Dermis blood vessel endothelial cell (primary cell): ENCODE data around the gene FABP1. TPM values are rescaled to one million over a fixed set of nuclear protein-coding genes. Genes with fewer than 3 reads are reported as not detected.
A peak's percentile ranks its signal among the peaks of the same experiment; 100 is the strongest.

ENCODE experiments used
- DNase-seq: peaks from one replicate; pipeline ENCODE4 v3.0.0; 2010
- total RNA-seq: library from RNA; depleted of rRNA; stranded (reverse); fragments of >200 nt; gene quantifications from 2 replicates; pipeline ENCODE4 v1.2.3, GENCODE V29; 2014

Gene FABP1
- total RNA-seq, 1 donor from 2014 or later: not detected

DNA sequence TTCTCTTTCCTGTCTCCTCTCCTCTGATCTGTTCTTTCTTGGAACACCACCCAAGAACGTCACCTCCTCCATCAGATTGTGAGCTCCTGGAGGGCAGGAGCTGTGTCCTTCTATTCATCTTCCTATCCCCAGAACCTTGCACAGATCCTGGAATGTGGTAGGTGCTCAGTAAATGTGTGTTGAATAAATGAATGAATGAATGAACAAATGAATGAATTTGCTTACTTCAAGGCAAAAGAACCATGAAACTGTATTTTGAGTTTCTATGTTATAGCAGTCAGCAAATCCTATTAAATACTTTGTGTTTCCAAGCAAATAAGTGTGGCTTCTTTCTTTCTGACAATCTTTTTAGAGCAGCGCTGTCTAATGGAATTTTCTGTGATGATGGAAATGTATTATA is 14.8 kb downstream of the FABP1 start:
- DNase-seq: no peak

DNA sequence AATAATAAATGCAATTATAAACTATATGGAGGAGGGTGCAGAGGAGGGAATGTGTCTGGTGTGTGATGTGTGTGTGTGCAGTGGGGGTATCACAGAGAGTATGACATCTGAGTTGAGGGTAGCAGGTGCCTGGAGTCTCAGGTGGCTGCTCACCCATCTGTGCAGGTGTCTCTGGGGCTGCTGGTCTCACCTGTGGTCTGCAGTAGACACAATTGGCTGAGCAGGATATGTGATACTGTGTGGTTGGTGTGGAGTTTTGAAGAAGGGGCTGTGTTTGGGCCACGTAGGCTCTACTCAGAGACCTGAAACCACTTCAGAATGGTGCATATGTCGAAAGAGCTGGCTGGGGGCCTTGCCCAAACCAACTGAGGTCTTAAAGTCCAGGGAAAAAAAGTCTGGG is 17.0 kb downstream of the FABP1 start:
- no peak for DNase-seq

DNA sequence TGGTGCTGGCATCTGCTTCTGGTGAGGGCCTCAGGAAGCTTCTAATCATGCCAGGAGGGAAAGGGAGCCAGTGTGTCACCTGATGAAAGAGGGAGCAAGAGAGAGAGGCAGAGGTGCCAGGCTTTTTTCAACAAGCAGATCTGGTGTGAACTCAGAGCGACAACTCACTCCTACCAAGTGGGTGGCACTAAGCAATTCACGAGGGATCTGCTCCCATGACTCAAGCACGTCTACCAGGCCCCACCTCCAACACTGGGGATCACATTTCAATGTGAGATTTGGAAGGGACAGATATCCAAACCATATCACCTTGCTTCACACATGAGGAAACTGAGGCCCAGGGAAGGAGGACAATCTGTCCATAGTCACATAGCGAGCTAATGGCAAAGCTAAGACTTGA is 19.1 kb downstream of the FABP1 start:
- DNase-seq: no peak

DNA sequence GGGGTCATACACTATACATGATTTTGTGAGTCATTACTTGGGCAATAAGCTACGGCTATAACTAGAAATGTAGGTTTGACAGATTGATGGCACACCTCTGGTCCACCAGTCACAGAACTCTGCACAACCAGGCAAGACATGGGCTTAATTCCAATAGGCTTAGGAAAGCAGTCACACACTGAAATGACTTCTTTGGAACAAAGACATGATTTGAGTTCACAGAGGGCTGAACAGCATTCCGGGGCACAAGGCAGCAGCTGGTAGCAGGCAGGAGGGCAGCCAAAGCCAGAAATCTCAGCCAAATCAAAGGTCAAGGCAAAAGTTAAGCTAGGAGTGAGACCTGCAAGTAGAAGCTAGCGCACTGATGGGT is 27.4 kb downstream of the FABP1 start:
- no peak for DNase-seq

DNA sequence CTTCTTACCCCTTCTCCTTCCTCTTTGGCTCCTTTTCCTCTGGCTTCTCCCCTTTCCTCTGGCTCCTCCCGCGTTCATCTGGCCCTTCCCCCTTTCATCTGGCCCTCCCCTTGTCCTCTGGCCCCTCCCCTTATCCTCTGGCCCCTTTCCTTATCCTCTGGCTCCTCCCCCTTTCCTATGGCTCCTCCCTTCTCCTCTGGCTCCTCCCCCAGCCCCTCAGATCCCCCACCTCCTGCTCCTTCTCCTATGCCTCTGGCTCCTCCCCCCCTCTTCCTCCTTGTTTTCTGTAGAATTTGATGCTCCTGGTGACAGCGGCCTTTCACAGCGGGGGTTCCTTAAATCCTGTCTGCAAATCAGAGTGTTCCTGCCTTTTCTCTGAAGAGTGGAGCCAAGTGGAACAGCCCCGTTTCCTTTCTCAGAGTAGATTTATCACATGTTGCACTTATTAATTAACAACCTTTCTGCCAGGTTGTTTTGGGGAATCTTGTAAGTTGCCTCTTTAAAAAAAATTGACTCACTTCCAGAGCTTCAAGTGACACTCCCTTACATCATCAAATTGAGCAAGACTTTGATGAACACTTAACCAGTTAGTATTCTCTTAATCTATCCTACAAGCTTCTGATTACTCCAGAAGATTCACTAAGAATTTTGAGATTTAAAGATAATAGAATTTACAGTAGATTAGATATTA is 27.9 kb downstream of the FABP1 start:
- no peak for DNase-seq

DNA sequence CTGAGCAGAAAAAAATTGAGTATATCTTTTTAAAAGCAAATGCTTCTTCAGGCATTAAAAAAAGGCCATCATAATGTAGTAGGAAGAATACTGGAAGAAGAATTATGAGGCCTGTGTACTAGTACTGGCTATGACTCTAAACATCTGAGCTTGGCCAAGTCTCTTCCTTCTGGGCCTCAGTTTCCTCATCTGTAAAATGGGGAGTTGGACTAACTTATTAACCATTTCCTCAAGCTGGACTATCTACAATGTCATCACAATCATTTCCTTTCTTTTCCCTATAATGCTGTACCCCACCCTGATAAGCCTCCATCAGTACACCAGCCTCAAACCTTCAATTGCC is 29.3 kb downstream of the FABP1 start:
- no peak for DNase-seq

DNA sequence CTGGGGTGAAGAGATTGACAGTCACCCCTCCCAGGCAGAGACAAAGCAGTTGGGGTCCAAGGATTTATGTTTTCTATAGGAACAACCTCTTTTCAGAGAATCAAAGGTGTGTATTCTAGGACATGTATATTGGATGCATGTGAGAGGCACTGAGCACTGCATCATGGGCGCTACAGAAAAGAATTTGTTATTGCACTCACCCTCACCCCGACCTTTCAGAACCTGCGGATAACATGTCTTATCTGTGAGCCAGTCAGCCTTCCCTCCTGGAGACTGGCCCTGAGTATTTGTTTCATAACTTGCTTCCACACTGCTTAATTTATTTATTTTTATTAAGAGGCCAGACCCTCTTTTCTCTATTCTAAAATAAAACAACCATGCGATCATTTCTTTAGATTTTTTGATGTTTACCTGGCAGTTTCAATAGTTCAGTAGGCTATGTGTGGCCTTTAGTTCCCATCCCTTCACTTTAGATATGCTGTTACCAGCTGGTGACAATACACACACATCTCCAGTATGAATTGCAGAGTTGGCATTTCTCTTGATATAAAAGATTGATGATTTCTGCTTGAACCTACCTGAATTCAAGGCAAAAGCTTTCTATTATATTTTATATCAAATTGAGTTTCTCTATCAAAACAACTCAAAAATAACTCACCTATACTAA is 29.8 kb downstream of the FABP1 start:
- DNase-seq: no peak

DNA sequence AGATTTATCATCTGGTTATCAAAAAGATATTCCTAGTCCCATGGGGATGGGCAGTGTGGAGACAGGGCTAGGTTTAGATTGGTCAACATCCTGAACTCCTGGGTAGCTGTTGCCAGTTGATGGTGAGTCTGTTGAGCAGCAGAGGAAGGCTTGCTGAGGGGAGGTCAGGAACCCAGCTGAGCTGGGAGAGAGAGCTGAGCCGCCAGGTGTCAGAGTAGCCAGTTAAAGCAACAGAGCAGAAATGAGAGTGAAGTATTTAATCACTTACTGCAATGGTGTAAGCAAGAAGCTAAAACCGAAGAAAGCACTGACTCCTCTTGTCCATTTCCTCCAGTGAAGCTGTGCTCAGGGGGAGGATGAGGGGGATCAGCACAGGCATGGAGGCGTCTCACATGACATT is 30.7 kb downstream of the FABP1 start:
- DNase-seq: no peak

DNA sequence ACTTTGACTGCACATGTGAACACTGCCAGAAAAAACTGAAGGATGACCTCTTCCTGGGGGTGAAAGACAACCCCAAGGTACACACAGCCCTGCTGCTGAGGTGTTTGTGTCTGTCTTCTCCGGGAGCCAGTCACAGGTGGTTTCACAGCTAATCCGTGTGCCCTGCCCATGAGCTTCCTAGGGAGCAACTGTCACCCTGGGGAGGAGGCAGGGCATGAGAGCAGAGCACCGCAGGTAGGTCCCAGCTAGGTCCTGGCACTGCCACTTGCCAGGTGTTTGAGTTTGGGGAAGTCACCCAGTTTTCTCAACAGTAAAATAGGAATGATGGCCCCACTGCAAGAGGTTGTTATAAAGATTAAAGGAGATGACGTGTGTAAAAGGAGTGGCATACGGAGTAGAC is 31.2 kb downstream of the FABP1 start:
- DNase-seq: no peak

DNA sequence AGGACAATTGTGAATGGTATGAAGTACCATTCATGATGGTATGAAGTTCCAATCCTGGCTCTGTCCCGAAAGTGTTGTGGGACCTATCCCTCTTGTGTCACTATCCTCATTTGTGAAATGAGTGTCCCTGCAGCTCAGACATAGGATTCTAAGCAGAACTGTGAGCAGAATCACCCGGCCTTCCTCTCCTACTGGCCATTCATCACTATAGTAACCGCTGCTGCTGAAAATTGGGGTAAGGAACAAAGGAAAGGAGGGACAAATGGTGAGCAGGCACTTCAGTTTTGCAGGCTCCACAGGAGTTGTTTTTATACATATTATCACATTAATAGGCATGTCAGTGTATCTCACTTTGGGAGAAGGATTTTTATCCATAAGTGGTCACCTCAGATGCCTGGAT is 32.8 kb downstream of the FABP1 start:
- DNase-seq: no peak

DNA sequence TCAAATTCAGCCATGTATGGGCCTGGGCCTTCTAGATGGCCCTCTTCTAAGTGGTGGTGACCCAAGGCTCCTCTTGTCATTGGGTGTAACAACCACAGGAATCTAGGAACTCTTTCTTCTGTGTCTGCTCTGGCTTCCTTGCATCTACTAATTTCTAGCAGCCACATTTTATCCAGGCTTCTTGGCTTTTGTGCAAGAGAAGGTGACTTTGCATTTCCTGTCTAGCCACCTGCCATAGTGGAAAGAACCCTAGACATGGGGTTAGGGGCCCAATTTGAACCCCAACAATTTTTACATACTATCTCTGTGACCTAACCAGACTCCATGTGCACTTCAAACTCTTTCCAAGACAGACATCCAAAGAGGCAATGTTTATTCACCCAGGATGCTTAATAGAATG is 35.1 kb downstream of the FABP1 start:
- DNase-seq: no peak

DNA sequence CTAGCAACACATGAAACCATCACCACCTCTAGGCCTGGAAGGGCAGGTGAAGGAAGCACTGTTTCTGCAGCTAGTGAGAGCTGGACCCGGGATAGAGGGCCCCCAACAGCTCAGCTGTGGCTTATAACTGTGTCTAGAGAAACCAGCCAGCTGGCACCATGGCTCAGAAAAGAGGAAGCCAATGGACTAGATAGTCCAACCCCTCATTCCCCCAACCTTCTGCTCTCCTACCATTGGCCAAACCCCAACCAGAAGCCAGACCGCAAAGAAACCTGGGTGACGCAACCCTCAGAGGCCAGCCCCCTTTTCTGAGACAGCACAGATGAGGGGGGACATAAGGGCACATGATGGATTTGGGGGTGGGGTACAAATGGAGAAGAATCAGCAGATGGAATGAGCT is 35.9 kb downstream of the FABP1 start:
- DNase-seq: no peak

DNA sequence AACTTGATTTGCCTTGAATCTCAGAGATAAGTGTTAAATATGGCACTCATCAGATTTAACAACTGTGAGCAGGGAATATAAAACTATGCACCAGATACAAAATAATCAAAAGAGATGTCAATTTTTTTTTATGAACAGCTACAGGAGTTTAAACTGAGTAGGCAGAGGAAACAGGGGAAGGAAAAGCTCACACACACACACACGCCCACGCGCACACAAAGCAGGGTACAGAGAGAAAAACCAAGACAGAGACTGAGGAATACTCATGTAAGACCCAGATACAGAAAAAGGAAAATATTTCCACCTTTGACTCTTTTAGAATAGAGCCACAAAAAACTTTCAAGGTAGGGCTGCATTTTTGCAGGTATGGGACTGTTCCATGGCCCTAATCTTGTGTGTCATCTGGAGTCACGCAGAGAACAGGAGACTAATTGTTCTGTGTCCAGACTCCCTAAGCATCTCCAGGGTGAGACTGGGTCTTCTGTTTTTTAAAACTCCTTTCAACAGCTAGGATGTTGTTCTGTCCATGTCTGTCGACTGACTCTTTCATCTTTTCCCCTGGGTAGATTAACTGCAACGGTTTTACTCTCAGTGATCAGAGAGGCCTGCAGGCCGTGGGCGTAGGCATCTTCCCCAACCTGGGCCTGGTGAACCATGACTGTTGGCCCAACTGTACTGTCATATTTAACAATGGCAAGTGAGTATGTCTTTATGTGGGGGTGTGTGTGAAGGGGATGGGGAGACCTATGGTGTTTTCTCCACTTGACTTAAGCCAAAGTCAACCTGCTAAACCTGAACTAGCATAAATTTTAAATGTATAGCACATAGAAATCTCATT is 37.2 kb downstream of the FABP1 start:
- peak; percentile 36 for DNase-seq

DNA sequence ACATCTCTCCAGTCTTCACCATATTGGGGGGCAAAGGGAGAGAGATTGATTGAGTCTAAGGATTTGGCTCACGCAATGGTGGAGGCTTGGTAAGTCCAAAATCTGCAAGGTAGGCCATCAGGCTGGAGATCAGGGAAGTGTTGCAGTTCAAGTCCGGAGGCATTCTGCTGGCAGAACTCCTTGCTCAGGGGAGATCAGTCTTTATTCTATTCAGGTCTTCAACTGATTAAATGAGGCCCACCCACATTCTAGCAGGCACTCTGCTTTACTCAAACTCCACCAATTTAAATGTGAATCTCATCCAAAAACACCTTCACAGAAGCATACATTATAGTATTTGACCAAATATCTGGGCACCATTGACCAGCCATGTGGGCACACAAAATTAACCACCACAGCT is 38.9 kb downstream of the FABP1 start:
- no peak for DNase-seq

DNA sequence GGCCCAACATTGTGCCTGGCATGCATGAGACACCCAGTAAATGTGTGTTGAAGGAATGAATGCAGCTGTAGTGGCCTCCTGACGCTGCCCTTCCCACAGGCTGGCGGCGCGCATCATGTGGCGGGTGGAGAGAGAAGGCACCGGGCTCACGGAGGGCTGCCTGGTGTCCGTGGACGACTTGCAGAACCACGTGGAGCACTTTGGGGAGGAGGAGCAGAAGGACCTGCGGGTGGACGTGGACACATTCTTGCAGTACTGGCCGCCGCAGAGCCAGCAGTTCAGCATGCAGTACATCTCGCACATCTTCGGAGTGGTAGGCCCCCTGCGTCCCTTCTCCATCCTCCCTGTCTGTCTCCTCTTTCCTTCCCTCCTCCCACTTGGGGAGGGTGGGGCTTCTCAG is 40.1 kb downstream of the FABP1 start:
- DNase-seq: no peak

DNA sequence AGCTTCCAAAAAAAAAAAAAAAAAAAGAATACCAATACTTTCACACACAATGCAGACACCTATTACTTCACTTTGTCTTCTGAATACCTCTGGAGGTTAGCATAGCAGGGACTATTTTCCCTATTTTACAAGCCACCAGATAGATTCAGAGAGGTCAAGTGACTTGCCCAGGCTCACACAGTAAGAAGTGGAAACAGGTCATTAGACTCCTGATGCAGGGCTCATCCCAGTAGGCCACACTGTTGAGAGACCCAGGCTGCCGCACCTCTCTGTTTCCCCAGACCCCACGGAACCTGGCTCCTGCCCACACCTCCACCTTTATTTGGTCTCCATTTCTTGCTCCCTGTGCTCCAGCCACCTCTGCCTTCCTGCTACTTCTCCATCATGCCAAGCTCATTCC is 40.8 kb downstream of the FABP1 start:
- DNase-seq: no peak

DNA sequence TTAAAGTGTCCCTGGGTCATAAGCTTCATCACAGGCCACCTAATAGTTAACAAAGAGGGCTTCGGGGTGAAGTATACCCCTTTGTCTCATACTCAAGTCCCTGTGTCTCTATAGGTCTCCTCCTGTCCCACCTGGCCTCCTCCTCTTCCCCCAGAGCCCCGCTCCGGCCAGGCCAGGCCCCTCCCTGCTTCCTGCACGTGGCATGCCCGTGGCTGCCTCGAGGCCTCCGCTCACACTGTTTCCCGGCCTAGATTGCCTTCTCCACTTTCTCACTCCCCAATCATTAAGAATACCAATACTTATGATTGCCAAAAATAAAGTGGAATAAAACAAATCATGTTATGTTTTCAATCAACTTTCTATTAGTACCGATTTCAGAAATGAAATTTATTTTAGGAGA is 41.5 kb downstream of the FABP1 start:
- DNase-seq: no peak

DNA sequence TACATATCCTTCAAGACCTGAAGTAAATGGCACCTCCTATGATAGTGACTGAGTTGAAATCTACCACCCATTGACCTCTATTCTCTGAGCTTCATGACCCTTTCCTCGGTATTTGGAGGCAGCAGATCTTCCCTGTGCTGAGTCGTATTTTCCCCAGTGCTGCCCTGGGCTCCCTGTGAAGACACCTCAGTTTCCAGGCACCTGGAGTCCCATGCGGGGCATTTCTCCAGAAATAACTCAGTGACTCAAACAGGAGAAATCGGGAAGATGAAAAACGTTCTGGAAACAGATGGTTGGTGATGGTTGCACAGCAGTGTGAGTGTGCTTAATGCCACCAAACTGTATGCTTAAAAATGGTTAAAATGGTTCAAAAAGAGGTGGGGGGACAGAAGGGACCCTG is 42.3 kb downstream of the FABP1 start:
- DNase-seq: no peak

DNA sequence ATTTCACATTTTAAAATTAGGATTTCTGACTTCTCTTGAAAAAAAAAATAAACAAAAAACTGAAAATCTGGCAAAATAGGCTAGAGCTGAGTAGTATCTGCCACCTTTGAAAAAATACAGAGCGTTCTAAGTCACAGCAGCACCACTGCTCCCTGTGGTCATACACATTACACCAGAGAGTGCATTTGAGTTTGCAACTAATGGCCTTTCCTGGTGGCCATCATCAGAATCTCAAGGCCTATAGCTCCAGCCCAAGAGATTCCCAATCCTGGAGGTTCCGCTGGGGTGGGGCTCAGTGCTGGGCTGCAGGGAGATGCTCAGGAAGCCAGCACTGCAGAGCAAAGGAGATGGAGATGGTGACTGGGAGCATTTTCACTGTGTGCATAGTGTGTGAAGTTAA is 42.8 kb downstream of the FABP1 start:
- DNase-seq: no peak

DNA sequence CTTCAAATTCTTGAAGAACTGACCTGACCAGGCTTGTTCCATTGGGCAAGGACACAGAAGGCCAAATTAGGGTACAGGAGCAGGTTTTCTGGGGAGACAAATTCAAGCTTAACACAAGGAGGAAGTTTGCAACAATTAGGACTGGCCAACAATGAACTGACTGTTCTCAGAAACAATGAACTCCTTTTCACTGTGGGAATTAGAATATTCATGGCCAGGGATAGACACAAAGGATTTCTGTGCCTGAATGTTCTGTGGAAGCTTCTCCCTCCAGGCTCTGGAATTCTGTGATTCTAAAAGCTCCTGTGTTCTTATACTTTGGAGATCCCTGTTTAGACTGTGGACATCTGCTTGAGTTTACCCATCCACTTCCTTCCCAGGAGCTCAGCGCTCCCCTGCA is 45.1 kb downstream of the FABP1 start:
- no peak for DNase-seq

DNA sequence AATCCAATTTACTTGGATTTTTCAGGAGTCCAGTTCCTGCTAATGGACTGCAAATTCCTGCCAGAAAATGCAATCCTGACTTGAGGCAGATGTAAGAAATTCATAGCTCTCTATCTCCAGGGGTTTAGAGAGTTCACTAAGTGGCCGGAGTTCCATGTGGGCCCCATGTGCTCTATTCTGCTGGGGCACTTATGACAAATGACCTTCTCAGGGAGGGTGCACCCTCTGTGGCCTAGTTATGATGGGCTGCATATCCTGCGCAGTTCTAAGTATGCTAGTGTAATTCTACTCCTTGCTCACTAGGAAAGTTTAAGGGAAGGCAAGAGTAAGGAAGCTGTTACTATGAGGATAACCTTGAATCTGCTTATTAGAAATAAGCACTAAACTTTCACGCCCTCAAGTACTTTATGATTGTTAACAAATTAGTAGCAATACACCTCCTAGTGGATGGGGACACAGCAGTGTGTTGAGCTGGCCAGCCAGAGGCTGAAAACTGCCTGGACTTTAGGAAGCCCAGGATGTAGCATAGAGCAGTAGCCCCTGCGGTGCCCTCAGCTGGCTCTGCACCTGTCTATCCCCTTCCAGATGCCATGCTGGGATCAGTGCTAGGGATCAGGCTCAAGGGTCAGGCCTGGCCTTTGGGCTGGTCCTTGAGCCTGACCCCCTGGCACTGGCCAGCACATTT is 45.8 kb downstream of the FABP1 start:
- no peak for DNase-seq

DNA sequence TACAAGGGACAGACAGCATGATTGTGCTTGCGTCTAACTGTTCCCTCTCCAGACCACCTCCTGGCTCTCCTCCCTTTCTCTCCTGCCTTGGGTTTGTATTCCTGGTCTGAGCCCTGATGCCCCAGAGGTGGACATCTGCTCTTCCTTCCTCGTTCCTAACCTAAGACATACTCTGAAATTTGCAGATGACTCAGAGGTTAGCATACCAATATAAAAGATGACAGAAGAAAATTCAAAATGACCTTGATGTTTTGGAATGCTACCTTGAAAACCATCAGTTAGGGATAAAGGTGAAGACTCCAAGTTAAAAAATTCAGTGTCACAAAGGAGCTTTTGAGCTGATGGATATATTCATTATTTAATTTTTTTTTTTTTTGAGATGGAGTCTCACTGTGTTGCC is 47.3 kb downstream of the FABP1 start:
- DNase-seq: no peak

DNA sequence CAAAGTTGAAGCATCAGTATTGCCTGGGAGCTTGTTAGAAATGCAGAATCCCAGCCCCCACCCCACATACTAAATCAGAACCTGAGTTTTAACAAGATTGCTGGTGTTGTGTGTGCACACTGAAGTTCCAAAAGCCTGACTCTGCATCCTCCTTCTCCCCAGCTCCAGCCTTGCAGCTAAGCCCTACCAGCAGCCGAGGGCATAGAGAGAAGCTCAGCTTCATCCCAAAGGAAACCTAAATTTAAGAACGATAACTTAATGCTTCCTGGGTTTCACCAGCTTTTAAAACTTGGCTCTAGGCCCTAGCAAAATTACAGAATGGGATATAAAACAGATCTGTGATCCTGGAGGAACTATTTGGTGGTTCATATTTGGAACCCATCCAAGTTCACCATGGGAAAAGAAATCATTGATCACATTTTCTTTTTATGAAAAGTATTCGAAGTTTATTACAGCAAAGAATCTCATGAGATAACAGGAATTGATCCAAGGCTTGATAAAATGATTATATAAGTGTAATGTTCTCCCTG is 49.2 kb downstream of the FABP1 start:
- DNase-seq: no peak
